HG03039 (cell line): Measurements from ENCODE around the gene SLC7A14.

Experiments
- ATAC-seq: cut with Tn5 transposase; IDR thresholded peaks from one replicate; pipeline ENCODE4 v1.9.1; 2021; ENCODE audit warnings: mild to moderate bottlenecking, moderate library complexity; ENCODE audit not compliant: unreplicated experiment

Gene SLC7A14

DNA sequence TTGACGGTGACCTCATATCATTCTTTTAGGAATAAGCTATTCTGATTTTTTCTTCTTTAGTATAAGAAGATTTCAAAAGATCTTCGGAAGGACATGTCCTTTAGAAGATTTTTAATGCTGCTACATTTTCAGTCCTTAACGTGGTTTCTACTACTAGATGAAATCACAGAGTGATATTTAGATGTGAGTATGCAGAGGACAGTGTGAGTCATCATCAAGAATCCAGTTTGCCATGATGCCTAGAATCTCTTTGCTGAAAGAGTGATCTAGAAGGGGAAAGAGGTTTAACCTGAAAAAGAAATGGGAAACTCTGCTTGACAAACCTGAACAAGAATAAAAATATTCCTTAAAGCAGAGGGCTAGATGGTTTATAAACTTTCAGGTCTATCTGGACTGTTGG, 43.2 kb downstream of the SLC7A14 start:
- no peak for ATAC-seq

DNA sequence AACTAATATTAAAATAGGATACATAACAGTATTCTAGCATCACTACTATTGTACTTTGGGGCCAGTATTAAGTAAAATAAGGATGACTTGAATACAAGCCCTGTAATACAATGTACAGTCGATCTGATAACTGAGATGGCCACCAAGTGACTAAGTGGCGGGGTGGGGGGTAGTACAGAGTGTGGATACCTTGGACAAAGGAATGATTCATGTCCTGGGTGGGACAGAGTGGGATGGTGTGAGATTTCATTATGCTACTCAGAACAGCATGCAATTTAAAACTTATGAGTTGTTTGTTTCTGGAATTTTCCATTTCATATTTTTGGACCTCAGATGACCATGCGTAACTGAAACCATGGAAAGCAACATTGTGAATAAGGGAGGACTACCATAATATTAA, 46.0 kb downstream of the SLC7A14 start:
- ATAC-seq, result no peak

- no peak for ATAC-seq
Observed at GRCh38 chr3:170536712-170537111, 49.2 kb downstream of the SLC7A14 start.

DNA sequence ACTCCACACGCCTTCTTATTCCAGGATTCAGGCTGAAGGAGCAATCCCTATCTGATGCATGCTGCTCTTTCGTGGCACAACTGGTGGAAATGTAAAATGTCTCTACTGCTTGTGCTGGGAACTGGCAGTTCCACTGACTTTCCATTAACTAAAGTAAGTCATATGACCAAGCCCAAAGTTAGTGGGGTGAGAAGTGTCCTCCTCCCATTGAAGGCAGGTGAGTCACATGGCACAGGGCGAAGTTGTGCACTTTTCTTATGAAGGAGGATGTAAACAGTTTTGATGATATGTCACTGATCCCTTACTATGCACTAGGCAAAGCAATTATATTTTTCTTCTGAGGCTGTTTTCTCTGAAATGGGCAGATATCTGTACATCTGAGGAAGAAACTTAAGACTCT, 51.6 kb downstream of the SLC7A14 start:
- no peak for ATAC-seq

DNA sequence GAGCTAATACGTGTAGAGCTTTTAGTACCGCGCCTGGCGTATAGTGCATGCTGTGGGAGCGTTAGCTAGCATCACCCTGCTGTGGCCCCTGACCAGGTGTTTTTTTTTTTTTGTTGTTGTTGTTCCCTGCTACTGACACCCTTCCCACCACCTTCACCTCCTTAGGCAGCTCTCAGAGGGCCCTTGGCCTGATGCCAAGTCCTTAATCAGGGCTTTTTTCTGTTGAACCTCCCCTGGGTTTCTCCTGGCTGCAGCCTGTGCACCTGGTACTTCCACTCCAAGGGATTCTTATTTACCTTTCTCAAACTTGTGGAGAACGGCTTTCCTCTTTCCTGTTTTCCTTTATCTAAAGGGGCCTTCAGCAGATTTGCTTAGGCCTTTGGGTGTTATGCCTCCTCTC, 53.3 kb downstream of the SLC7A14 start:
- ATAC-seq, result no peak

GRCh38 chr3:170531657-170532335, 54.1 kb downstream of the SLC7A14 start:
- no peak for ATAC-seq

- ATAC-seq, result no peak
Observed at GRCh38 chr3:170531054-170531453, 54.8 kb downstream of the SLC7A14 start.

GRCh38 chr3:170529912-170530311, 56.0 kb downstream of the SLC7A14 start:
- ATAC-seq, result no peak

- ATAC-seq, result no peak
Observed at GRCh38 chr3:170529346-170529745, 56.5 kb downstream of the SLC7A14 start.

- no peak for ATAC-seq
Observed at GRCh38 chr3:170528726-170529125, 57.1 kb downstream of the SLC7A14 start.

DNA sequence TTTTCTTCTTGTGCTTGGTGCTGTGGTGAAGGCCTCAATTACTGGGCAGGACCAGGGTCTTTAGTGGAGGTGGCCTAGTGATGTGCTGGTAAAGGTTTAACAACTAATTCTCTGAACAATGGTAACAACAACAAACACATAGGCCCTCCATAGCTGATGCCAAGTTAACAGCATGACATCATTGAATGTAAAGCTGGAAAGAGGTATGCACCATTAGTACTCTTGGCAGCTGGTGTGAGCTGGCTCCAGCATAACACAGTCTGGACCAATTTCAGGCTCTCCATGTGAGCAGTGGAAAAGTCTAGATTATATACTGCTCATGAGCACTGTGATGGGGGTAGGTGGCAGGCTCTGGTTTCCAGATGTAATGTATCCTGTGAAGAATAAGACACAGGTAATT, 61.8 kb downstream of the SLC7A14 start:
- no peak for ATAC-seq

DNA sequence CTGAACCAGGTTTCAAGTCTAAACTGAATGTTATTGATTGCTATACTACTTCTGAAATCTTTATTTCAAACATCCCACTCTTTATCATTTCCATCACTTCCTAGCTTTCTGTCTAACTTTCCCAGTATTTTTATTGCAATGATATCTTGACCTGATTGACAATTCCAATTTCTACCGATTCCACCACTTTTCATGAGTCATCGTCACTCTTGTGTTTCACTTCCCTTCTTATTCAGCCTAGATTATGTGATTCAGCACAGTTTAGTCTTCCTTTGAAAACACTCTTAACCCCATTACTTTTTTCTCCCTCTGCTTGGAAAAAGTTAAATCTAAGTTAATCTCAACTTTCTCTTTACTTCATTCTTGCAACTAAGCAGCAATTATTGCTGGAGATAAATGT, 62.6 kb downstream of the SLC7A14 start:
- ATAC-seq, result no peak

- no peak for ATAC-seq
Observed at GRCh38 chr3:170522201-170522600, 63.7 kb downstream of the SLC7A14 start.

DNA sequence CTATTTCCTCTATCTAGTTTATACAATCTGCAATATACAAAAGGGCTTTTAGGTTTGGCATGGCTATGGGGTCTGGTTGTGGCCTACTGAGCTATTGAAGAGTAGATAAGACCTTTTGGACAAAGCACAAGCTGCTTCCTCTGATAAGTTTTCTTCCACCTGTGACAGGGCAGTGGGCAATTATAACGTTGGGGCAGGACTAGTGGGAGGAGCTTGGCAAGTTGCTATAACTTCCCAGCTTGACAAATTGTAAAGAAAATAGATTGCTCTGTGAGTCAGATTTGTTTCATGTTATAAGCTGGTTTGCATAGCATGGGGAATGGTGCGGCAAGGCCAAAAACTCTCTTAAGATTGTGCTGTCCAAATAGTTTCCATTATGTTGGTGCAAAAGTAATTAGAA, 64.9 kb downstream of the SLC7A14 start:
- ATAC-seq, result no peak

DNA sequence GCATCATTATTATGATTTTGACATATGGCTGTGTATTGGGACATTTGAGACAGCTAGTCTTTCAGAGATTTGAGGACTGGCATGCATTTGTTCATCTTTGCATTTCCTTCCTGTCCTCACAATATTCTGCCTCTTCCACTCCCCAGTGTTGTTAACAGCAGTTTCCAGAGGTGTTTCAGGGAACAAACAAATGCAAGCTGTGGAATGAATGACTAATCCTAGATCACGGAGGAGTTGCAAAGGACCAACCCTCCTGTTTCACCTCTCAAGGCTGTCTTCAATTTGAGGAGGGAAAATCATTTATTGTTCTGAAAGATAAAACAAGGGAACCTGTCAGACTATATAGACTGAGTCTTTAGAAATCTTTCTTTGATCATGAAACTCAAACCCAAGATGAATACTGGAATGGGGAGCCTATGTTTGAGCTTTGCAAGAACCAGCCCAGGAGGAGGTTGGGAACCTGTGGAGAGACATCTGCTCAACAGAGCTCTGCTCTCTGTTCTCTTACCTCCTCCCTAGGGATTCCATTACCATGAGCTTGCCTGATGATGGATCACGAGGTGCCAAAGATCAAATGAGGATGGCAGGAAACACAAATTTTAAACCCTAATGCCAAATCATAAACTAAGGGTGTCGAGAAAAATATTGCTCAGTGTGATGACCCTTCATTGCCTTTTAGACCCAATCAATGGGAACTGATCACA, 68.5 kb downstream of the SLC7A14 start:
- ATAC-seq, result no peak

DNA sequence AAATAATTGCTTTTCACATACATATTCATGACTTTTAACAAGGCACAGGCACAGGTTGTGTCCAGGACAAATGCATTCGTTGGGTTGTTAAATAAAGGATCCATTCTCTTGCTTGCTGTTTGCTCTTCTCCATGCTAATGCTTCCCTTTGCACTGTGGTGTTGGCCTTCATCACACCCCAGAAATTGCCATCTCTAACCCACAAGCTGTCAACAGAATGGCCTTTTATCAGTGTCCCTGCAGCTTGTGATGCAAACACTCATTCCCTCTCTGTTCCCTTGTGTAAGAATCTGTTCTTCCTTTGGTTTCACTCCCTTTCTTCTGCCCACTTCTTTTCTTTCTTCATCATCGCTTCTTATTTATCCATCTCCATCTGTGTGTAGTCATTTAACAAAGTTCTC, 72.2 kb downstream of the SLC7A14 start:
- ATAC-seq, result no peak

- no peak for ATAC-seq
Observed at GRCh38 chr3:170511371-170511770, 74.5 kb downstream of the SLC7A14 start.

DNA sequence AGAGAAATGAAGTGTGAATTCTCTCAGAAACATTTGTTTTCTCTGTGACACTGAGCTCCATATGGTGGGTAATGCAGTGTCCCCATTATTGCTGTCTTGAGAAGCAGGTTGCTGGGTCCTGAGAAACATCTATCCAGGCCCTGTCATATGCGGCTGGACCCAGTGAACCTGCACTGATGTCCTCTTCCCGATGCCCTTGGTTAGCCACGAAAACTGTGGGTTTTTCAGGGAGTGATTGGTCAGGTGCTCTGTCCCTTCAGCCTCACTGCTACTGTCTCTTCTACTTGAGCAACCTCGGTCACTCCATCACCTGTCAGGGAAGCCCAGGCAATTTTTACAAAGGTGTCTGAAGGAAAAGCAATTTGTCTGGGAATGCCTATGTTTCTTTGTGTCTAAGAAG, 77.0 kb downstream of the SLC7A14 start:
- ATAC-seq, result no peak

- ATAC-seq, result no peak
Observed at GRCh38 chr3:170508291-170508690, 77.6 kb downstream of the SLC7A14 start.

DNA sequence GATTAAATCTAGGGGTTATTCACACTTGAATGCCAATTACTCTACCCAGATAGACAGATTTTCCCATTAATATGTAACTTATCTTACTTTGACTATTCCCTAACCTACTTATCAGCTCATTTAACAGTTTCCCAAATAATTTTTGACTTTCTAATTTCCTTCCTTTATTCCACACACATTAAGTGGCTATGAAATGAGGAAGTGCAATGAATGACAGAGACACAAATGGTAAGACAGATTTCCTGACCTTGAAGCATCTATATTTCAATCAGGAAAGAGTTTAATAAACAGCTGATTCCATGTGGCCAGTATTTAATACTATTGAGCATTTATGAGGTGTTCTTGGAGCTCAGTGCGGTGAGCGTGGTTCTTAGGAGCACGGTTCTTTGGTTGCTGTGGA, 78.8 kb downstream of the SLC7A14 start:
- no peak for ATAC-seq

DNA sequence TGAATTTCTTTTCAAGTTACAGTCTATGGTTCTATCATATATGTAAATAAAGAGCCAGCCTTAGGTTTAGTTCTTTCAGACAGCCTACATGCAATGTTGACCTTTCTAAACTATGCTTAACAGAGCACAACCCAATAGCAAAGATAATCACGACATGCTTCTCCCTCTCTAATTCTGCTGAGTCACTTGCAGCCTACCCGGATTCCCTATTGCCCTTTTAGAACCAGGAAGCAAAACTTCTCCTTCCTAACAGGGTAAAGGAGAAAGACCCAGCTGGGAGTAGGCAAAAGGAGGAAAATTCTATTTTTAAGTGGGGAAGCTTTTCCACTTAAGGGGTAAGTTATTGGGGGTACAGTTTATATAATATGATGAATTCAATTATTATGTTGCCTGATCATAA, 79.3 kb downstream of the SLC7A14 start:
- ATAC-seq, result no peak

GRCh38 chr3:170502297-170502696, 83.6 kb downstream of the SLC7A14 start:
- ATAC-seq, result no peak

DNA sequence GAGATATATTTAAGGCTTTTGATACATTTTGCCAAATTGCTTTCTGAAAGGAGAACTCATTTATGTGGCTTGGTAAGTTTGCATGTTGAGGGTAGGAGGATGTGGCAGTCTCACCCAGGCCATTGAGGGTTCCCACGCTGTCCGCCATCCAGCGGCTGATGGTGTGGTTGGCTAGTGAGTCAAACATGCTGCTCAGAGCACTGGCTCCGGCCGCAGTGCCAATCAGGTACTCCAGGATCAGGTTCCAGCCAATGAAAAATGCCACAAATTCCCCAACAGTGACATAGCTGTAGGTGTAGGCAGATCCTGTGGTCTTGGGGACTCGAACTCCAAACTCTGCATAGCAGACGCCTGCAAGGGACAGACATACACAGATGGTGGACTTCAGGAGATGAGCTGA, 84.9 kb downstream of the SLC7A14 start:
- no peak for ATAC-seq
